Stimulated activated CD8-positive, alpha-beta memory T cell treated with anti-CD3 and anti-CD28 coated beads, Interleukin-15, amount 100 ng/mL, for 48 hours (primary cell): ENCODE results near the gene SERPINE2.
"Not testable (repeated sequence)": the region's sequence is repeated elsewhere in the genome, so short reads cannot be mapped to it uniquely, and the experiment has no call there.

Source experiments
- DNase-seq, 2 donors: peaks; one replicate each; pipeline ENCODE4 v3.0.0-alpha.2; 2020; ENCODE audit warnings: low read depth in 2 of 2

The SERPINE2 gene

DNA sequence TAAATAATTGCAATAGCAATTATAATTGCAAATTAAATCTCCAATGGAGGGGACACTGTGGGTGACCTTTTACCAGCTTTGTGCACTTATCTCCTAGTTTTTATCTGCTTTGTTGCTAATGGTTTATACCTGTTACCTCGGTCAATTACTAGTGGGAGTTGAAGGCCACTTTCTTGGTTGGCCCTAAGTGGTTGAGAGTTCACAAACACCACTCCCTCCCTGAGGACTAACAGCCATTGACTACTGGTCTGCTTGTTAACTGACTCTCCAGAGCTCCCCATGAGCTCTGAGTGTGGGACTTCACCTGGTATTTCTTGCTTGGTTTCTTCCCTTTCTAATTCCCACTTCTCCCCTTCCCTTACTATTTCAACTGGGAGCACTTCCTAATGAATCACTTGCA, 27.2 kb downstream of the SERPINE2 start:
- DNase-seq: no peak

DNA sequence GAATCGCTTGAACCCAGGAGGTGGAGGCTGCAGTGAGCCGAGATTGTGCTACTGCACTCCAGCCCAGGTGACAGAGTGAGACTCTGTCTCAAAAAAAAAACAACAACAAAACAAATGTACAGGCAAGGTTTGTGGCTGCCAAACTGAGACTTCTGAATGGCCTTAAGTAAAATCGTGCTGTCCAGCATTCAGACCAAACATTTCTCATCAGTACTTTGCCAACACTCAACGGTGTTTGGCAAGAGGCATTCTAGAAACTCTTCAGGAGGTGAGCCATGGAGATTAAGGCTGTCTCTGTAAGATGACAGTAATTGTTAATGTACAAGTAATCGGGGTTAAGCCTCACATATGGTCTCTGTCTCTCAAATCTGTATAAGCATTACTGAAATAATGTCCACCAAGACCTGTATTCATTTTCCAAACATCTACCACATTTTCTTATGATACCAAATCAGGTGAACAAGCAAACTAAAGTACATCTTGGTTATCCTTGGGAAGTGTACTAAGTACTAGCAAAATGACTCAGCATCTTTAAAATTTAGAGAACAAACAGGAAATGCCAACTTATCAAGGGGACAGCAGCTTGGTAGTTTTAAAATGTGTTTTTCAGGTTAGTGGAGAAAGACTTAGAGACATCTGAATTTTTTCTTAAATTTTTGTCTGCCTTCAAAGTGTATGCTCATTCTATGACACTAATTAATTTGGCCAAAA, 29.3 kb downstream of the SERPINE2 start:
- no peak for DNase-seq

DNA sequence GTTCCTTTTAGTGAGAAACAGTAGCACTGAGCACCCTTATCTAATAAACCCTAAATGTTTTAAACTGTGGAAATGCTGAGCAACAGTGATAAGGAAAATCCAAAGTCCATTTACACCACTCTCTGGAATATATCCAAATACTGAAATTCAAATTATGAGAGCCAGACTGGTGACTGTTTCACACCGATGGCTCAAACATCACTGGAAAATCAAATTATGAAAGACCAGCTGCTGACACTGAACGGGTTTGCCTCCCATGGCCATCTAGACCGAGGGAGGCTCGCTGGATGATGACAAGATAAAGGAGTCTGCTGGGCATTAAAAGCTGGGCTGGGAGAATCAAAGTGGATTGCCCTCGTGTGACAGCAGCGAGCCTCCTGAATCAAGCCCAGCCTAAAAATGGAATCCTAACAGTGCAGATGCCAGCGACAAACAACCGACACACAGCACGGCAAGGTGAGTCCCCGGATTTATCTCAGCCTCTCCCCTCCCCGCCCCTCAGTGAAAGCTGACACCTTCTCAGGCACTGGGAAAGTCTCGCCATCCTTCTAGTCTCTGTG, 30.3 kb downstream of the SERPINE2 start:
- no peak for DNase-seq

DNA sequence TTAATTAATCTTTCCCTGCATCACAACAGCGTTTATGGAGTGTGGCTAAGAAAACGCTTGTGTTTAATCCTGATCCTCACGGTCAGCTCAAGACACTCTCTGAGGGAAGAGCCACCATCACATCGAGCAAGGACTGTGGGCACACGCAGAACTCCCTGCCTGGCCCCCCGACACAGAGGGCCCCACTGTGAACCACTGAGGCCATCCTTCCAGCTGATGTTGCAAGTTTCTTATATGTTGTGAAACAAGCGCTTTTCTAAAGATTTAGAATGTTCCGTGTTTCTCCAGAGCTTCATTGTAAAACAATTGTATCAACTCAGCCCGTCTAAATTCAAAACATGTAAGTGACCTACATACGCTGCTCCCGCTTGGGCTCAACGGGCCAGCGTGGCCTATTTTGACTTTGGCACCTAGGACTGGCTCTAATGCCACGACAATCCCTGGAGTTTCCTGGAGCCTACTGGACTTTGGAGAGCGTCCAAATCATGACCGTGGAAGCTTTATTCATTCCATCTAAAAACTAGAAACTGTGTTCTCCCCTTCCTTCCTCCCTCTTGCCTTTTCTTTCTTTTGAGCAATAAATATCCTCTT, 34.9 kb downstream of the SERPINE2 start:
- no peak for DNase-seq

DNA sequence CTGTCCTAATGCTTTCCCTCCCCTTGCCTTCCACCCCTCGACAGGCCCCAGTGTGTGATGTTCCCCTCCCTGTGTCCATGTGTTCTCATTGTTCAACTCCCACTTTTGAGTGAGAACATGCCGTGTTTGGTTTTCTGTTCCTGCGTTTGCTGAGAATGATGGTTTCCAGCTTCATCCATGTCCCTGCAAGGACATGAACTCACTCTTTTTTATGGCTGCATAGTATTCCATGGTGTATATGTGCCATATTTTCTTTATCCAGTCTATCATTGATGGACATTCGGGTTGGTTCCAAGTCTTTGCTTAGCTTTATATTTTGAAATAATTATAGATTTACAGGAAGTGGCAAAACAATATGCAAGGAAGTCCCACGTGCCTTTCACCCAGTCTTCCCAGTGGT, 38.4 kb downstream of the SERPINE2 start:
- DNase-seq: not testable (repeated sequence)

DNA sequence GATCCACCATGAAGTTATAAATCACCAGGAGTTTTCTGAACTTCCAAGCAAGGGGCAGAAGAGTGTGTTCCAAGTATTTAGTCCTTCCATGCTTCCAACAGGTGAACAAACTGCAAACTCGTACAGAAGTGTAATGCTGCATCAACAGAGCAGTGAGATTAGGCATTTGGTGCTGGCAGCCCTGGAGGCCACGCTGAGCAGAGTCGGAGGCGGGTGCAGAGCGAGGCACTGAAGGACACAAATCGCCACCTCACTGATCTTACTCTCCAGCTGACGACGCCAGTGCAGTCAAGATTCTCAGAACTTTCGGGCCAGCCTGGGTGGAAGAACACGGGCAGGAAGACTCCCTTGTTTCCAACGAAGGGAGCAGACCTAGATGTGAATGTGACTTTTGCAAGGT, 39.2 kb downstream of the SERPINE2 start:
- no peak for DNase-seq

DNA sequence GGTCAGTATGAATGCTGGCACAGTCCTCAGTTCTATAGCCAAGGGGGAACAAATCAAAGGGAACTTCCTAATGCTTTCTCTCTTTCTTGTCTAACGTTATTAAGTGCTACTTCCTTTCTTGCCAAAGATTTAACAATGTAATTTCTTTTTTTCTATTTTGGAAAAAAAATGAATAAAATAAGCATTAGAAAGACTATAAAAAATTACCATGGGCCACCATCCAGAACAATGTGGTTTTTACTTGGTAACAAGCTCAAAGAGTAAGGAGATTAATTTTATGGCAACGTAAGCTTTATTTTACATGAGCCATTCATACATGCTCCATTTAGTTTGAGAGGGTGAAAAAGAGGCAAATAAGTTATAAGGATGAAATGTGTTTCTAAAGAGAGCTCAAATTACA, 40.1 kb downstream of the SERPINE2 start:
- DNase-seq: no peak

DNA sequence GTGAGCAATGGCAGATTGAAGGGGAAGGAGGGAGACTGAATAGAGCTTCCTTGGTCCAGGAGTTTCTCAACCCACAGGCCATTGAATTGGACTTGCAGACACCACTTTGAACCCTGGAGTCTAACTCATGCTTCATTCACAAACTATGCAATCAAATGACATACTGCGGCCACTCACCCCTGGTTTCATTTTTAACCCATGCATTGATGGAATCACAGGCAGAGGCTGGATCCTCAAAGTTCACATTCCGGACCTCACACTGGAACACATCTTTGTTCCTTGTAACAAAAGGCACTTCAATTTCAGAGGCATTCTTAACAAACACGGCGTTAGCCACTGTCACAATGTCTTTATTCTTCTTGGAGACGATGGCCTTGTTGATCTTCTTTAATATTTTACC, 41.1 kb downstream of the SERPINE2 start:
- no peak for DNase-seq

DNA sequence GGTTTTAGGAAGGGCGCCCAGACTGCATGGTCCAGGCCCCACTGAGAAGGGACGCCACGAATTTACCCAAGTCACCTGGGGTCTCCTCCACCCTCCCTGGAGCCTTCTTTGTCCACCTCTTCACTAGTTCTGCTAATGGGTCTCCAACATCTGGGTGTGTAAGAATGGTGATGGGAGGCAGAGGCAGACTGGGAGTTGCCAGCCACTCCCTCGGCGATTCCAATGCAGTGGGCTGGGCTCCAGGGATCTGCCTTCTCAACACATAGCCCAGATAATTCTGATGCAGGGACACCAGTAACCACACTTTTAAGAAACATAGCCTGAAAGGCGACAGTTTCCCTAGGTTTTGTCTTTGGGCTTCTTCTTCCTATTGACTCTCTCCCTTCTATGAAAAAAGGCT, 42.7 kb downstream of the SERPINE2 start:
- no peak for DNase-seq

DNA sequence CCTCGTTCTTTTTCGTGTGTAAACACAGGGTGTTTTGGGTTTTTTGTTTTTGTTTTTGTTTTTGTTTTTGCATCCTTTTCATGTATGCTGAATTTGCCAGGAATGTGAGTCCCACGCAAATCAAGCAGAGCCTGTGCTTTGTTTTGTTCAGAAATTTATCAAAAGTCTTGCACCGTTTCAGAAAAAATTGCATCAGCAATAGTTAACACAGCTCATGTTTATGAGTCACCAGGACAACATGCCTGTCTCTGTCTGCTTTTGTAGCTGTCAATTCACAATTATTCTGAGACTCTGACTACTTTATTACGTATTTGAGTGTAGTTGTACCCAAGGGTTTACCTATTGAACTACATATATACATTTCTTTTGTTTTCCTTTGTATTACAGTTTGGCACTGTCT, 43.5 kb downstream of the SERPINE2 start:
- no peak for DNase-seq

DNA sequence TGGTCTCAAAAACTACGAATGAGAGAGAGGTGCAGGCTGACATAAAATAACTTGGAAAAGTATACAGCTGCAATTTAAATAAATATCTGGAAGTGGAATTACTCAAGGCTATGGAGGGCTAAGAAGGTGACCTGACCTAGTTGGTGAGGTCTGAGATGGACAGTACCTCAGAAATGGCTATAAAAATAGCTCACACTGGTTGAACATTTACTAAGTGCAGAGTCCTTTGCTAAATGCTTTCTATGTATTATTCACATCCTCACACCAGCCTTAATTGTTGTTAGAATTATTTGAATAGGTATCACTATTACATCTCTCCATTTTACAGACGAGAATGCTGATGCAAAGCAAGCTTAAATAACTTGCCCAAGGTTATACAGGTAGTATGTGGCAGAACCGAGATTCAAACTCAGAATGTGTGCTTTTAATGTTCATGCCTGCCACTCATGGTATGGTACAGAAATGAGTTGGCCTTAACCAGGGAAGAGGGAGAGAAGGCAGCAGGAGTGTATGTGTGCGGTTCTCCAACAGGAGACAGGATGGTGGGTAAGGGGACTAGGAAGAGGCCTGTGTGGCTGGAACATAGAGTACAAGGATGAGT, 44.4 kb downstream of the SERPINE2 start:
- no peak for DNase-seq

DNA sequence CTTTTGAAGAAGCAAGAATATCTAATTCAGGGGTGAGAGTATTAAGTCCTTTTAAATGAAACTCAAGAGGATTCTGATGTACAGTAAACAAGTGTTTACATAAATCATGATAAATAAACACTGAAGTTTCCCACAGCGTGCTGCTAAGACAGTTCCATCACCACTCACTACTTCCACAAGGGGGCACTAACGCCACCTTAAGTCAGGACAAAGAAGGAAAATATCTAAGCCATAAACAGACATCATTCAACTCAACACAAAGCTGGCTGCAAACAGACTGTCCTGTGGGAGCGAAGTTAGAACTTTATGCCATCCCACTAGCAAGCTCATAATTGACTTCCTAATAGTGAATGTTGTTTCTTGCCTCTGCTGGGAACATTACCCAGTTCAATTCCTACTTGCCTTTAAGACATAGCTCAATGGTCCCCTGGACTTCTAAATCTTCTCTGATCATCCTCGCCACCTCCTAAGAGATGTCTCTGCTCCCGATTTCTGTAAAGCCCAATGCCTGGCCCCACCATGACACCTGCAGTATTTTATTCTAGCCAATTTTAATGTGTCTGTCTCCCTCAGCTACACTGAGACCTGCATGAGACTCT, 45.4 kb downstream of the SERPINE2 start:
- peak; percentile 14 to 27 for DNase-seq

DNA sequence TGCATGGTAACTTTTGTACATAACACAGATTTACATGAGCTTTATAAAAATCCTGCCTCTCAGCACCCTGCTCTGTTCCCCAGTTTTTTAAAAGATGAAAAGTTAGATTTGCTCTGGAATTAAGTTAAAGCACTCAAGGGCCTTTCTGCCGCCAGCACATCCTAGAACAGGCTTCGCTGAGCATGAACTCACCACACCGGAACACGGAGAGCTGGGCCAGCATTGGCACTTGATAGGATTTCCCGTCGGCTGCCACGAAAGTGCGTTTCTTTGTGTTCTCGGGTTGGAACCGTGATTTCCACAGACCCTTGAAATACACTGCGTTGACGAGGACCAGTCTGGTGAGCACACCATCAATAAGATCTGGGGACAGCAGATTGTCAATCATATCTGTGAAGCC, 47.5 kb downstream of the SERPINE2 start:
- DNase-seq: no peak

DNA sequence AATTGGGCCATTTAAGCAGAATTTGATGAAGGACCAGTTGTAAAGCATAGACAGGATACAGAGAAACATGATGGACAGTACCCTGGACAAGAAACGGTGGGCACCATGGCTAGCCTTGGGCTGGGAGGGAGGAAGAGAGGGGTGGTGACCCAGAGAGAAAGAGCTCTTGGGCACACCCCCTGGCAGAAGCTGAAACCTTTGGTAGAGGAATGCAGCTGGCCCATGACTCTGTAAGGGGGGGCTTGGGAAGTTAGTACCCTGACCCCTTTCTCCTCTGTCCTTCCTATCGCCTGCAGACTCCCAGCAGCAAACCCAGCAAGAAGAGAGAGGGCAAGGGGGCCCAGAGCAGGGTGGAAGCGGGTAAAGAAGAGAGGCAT, 49.2 kb downstream of the SERPINE2 start:
- no peak for DNase-seq

DNA sequence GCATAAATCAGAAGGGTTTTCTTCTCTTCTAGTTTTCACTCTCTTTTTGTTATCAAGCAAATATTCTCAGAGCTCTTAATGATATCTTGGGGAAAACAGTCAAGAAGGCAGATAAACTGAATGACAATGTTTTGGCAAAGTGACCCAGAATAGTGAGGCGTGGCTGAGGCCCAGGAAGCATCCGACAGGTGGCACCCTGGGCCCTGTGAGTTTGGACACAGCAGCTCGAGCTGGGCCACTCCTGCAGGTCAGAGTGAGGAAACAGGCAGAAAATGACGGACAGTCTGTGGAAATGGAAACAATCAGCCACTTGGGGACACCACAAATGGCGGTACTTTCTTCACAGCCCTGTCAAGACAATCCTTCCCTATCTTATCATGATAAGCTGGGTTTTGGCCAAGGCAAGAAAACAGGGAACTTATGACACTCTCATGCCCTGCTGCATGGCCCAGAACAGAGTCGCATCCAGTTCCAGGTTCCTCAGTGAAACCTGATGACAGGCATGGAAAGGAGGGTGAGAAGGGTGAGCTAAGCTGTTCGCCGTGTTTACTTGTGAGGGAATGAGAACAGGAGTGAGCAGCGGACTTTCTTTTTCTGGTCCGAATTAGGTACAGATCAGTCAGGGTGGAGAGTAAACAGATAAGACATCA, 49.8 kb downstream of the SERPINE2 start:
- no peak for DNase-seq

DNA sequence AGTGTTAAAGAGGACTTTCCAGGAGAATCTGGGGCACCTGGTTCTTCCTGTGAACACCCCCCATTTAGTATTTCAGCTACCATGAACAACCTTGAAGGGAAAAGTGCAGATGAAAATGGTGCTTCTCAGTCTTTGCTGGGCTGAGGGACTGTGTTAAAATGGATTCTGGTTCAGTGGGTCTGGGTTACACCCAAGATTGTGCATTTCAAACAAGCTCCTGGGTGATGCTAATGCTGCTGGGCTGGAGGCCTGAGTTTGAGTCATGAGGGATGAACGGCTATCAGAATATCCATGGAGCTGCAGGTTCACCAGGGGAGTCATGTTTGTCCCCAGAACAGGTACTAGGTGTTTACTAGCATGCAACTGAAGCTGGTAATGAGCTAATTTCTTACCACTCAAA, 57.8 kb downstream of the SERPINE2 start:
- no peak for DNase-seq

DNA sequence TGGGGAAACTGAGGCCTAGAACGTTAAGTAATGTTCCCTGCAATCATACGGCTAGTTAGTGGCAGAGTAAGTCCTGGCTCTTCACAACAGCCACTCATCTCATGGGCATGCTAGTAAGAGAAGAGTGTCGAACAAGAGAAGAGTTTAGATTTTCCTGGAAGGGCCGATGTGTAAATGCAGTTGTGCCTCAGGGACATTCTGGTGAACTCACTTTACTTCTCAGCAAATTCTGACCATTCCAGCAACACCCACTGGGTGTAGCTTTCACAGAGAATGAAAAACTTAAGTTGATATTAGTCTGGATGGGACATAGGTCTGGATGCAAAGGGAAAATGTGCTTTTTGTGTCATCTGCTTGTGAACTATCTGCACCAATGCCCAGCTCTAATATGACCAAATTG, 58.3 kb downstream of the SERPINE2 start:
- DNase-seq: no peak

DNA sequence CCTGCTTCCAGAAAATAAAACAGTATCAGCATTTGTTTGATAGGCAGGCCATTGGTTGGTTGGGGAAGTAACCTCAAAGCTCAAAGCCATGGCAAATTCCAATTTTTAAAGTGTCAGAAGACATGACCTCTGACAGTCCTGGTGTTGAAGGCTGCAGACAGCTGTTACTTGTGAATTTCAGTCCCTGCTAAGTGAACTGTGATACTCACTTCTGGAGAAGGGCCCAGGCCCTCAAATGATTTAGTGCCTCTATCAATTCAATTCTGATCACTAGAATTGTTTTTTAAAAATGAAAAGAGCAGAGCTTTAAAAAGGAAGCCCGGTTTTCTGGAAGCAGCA, 58.7 kb downstream of the SERPINE2 start:
- DNase-seq: no peak

DNA sequence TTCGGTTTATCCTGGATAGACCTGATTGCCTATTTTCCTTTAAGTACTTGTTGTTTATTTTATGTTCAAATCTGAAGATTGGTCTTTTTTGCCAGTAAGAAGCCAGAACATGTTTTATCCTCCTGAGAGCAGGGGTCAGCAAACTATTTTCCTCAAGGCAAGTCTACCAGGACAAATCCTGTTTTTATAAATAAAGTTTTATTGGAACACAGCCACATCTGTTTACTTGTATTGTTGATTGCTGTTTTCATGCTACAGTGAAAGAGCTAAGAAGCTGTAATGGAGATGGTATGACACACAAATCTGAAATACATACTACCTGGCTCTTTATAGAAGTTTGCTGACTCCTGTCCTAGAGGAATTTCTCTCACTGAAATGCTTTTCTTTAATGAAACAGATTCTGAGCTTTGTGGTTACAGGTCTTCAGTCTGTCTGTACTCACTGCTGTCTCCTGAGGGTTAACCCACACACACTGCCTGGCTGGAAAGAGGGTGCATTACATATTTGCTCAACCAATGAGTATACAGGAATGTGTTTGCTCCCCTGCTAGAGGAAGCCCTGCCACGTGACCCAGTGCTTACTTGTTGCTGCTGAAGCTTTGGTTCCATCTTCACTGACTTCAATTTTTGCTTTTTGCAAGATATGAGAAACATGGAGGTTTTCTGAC, 59.2 kb downstream of the SERPINE2 start:
- no peak for DNase-seq

DNA sequence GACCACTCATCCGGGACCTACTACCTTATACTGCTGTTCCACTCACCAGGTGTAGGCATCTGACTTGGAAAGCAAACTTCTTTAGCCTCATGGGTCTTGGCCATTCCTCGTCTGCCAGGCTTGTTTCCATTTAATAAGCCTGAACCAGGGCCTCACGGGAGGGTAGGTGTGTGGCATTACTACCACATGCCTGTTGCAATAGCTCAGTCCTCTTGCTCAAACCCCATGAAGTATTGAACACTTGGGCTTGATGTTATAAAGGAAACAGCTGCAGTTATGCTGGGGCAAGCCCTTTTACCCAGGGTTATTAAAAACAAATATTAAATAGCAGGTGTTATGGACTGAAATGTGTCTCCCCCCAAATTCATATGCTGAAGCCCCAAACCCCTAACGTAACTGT, 60.6 kb downstream of the SERPINE2 start:
- no peak for DNase-seq

DNA sequence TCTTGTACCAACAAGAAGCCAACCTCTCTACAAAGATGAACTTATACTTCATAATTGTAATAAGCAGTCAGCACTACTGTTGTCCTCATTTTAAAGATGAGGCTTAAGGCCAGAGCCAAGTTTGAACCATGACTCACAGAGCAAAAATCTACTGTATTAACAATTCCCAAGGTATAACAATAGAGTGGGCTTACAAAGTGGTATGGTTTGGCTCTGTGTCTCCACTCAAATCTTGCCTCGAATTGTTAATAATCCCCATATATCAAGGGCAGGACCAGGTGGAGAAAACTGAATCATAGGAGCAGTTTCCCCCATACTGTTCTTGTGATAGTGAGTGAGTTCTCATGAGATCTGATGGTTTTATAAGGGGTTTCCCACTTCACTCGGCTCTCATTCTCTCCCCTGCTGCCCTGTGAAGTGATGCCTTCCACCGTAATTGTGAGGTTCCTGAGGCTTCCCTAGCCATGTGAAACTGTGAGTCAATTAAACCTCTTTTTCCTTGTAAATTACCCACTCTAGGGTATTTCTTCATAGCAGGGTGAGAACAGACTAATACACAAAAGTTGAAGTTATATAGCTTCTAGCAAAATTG, 62.4 kb downstream of the SERPINE2 start:
- no peak for DNase-seq

DNA sequence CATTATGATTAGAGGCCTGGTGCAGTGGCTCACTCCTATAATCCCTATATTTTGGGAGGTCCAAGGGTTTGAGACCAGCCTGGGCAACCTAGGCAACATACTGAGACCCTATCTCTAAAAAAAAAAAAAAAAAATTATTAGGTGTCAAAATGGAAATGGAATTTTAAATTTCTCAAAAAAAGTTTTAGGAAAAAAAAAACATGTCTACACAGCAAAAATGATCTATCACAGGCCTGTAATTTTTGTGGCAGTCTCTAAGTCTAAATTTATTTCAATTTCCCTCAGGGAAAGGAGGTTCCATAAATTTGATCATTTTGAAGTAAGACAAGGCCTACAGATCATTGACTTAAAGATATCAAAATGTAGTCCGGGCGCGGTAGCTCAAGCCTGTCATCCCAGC, 65.5 kb downstream of the SERPINE2 start:
- DNase-seq: no peak
